Measurements from ENCODE around the gene PI4KA.
"Not testable (repeated sequence)": the region's sequence is repeated elsewhere in the genome, so short reads cannot be mapped to it uniquely, and the experiment has no call there.

GRCh38 chr22:20703414-20703806, 155.2 kb downstream of the PI4KA start:
- not testable (repeated sequence) for TF ChIP-seq CTCF (IDR thresholded peaks at IDR 0.05; ENCODE audit: poor library complexity, severe bottlenecking); EZH2 (IDR thresholded peaks at IDR 0.05; ENCODE audit: borderline replicate concordance, insufficient read depth, low read length, poor library complexity, severe bottlenecking)
